Stimulated activated CD8-positive, alpha-beta memory T cell treated with anti-CD3 and anti-CD28 coated beads, Interleukin-12 subunit alpha, Interleukin-12 subunit beta, amount 100 ng/mL, for 24 hours (primary cell): ENCODE data around the gene CCSER1.
"Not testable (repeated sequence)": the region's sequence is repeated elsewhere in the genome, so short reads cannot be mapped to it uniquely, and the experiment has no call there.

Experiments
- DNase-seq: peaks from one replicate; pipeline ENCODE4 v3.0.0-alpha.2; 2020; ENCODE audit errors: extremely low read depth

The CCSER1 gene

GRCh38 chr4:90840291-90840690, 713.1 kb downstream of the CCSER1 start:
- no peak for DNase-seq

DNA sequence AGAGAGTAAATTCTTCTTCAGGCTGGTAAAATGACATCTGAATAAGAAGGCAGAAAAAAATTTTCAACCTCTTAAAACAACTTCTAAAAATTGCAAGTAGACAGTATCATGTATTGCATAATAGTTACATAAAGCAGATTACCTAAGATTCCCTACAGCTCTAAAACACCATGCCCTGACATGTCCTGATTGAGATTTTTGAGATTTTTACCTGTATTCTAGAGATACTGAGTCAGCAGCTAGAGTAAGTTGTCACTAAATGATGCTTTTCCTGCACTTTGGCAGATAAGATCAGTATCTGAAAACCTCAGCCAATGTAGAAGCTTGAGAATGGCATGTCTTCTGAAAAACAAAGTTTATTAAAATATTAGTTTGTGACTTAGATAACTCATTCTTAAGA, 713.6 kb downstream of the CCSER1 start:
- no peak for DNase-seq

DNA sequence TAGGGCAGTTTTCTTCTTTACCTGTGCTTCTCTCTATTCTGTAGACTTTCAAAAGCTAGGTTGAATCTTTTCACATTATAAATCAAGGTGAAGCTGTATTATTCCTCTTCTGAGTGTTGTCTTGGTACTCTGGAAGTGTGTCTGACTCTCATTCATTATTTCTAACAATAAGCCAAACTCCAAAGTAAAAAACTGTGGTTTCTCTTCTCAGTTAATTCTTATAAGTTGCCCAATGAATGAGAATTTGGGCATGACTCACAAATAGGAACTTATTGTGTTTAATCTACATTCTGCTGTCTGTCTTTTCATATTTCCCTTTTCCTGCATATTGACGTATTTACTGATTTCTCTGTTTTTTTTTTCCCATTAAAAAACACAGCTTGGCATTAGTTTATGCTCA, 714.5 kb downstream of the CCSER1 start:
- no peak for DNase-seq

DNA sequence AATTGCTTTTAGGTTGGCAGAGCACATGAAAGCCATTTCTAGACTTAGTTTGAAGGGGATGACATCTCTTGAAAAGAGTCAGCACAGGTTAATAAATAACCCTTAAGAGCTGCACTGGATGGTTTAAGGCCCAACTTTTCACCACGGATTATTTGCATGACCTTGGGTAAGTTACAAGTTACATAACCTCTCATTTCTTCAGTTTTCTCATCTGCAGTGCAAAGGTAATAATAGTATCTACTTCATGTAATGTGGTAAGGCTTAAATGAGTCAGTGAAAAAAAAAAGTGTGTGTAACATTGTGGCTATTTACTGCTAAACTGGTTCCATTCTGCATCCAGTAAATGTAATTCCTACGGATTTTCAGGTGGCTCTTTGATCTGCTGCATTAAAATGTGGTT, 715.8 kb downstream of the CCSER1 start:
- no peak for DNase-seq

DNA sequence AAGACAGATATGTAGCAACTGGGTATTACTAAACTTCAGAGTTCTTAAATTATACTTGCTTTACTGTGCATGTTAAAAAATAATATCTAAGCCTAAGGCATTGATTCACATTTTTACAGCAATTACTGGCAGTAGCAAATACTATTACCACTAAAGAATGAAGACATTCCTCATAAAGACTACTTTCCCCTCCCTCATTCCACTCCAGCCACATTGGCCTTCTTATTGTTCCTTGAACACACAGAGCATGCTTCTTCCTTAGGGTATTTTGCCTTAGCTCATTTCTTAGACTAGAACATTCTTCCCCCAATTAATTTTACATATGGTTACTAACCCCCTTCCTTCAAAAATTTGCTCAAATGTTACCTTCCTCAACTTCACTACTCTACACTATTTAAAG, 717.0 kb downstream of the CCSER1 start:
- DNase-seq: no peak

DNA sequence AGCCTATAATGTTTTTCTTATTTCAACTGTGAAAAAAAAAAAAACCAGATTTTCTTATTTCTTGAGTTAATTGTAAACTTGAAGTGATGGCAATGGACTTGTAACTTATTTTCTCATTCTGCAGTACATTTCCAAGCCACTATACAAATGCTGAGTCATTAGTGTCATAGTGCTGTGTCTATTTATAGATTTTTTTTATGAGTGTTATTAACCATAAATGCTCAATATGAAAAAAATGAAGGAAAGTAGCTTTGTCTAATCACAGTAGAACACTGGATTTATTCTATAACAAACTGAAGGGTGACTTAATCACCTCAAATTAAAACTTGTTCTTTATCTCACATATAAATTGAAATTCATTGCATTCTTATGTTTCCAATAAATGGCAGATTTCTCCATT, 718.6 kb downstream of the CCSER1 start:
- DNase-seq: no peak

DNA sequence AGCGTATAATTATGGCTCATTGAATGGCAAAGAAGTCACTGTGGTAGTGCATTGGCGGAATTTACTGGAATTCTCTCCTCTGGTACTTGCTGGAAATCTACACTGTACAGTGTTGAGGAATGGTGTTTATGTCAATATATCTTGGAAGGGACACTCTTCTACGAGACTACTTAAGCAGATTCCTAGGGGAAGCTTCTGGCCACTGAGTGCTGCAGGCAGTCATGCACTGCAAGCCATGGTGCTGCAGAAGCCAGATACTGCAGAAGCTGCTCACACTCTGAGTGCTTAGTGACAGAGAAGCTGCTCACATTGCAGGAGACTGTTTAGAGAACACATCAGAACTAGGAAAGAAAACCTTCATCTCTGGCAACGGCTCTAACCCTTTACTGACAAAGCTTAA, 725.0 kb downstream of the CCSER1 start:
- DNase-seq: no peak

- DNase-seq: no peak
These were observed 727.9 kb downstream of the CCSER1 start for GRCh38 chr4:90855111-90855510.

GRCh38 chr4:90857081-90857820, 730.1 kb downstream of the CCSER1 start:
- no peak for DNase-seq

GRCh38 chr4:90875791-90876190, 748.6 kb downstream of the CCSER1 start:
- DNase-seq: no peak

- no peak for DNase-seq
These were observed 749.1 kb downstream of the CCSER1 start for GRCh38 chr4:90876296-90876695.

DNA sequence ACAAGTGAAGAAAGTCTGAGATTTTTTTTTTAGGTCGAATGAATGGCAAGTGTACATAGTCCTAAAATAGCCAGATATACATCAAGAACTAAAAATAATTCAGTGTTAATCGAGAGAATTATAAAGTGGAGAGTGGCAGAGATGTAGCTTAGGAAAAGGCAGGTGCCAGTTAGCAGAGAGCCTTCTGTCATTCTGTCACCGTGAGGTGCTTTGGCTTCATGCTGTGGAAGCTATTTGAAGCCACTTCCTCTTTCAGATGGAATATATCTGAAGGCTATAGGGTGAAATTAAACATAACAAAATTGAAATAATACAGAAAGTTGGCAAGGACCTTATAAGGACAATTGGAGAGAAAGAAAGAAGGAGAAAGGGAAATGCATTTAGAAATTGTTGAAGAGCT, 756.3 kb downstream of the CCSER1 start:
- DNase-seq: no peak

GRCh38 chr4:90888571-90888970, 761.4 kb downstream of the CCSER1 start:
- DNase-seq: no peak

DNA sequence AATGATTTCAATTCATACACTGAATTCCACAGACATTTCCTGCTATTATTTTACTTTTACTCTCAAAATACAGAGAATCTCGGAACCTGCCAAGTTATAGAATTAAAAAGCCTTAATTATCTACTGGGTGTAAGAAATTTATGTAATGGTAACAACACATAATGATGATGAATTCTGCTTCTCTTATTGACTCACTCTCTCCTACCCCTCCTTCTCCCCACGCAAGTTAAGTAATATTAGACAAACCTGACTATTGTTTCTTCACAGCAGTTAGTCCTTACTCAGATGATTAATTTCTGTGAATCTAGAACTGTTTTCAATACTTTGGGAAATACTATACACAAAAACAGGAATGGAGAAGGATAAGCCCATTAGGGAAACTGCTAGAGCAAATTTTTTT, 762.0 kb downstream of the CCSER1 start:
- DNase-seq: no peak

DNA sequence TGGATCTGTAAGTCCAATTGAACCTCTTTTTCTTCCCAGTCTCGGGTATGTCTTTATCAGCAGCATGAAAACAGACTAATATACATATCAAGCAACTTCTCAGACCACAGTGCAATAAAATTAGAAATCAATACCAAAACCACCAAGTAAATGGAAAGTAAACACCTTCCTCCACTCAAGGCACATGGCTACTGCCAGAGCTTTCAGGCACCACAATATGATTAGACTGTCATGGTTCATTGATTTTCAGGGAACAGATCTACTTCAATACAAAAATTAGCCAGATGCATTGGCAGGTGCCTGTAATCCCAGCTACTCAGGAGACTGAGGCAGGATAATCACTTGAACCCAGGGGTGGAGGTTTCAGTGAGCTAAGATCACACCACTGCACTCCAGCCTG, 776.2 kb downstream of the CCSER1 start:
- DNase-seq: not testable (repeated sequence)

GRCh38 chr4:90904021-90904420, 776.8 kb downstream of the CCSER1 start:
- no peak for DNase-seq

- no peak for DNase-seq
These were observed 779.0 kb downstream of the CCSER1 start for GRCh38 chr4:90906239-90906638.

DNA sequence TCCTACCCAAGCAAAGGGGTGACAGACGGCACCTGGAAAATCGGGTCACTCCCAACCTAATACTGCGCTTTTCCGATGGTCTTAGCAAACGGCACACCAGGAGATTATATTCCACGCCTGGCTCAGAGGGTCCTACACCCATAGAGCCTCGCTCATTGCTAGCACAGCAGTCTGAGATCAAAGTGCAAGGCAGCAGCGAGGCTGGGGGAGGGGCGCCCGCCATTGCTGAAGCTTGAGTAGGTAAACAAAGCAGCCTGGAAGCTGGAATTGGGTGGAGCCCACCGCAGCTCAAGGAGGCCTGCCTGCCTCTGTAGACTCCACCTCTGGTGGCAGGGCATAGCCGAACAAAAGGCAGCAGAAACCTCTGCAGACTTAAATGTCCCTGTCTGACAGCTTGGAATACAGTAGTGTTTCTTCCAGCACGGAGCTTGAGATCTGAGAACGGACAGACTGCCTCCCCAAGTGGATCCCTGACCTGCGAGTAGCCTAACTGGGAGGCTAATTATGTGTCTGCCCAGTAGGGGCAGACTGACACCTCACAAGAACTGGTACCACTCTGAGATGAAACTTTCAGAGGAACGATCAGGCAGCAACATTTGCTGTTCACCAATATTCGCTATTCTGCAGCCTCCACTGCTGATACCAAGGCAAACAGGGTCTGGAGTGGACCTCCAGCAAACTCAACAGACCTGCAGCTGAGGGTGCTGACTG, 784.7 kb downstream of the CCSER1 start:
- not testable (repeated sequence) for DNase-seq

GRCh38 chr4:90922174-90922573, 795.0 kb downstream of the CCSER1 start:
- DNase-seq: no peak

GRCh38 chr4:90926957-90927356, 799.8 kb downstream of the CCSER1 start:
- no peak for DNase-seq

GRCh38 chr4:90943311-90943710, 816.1 kb downstream of the CCSER1 start:
- no peak for DNase-seq

GRCh38 chr4:90946945-90947344, 819.8 kb downstream of the CCSER1 start:
- DNase-seq: no peak

- no peak for DNase-seq
These were observed 823.2 kb downstream of the CCSER1 start for GRCh38 chr4:90950385-90950841.
